ENCODE measurements around the gene TANGO2. TPM values are rescaled to one million over a fixed set of nuclear protein-coding genes. Genes with fewer than 3 reads are reported as not detected.

The TANGO2 gene
- polyA plus RNA-seq, 1 of the 3 experiments (the other 2 are of a cell fraction), result 20.7 TPM

DNA sequence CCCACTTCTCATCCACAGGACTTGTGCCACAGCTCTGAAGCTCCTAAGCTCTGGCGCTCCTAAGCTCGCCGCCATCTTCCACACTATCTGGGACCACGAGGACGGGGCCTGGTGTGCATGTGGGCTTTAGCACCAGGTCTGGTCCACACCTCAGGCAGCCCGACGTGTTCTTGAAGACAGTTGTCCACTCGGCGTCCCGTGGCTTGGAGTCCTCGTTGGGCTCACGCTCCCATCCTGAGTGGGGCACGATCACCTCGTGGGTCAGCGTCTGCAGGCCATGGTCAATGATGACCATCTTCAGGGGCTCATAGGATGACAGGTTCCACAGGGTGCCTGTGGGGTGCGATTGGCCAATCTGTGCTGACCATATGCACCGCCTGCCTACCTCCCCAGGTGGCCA, 42.2 kb upstream of the TANGO2 start (continued):
- no peak for TF ChIP-seq YY1 (IDR thresholded peaks at IDR 0.05; ENCODE audit: low read depth)
- no peak for TF ChIP-seq EP300 (IDR thresholded peaks at IDR 0.05; ENCODE audit: borderline replicate concordance in 1 of 2, low read depth in 1 of 2, low read length in 1 of 2)
- TF ChIP-seq MXI1 (IDR thresholded peaks at IDR 0.05; ENCODE audit: low read depth, low read length), result no peak

DNA sequence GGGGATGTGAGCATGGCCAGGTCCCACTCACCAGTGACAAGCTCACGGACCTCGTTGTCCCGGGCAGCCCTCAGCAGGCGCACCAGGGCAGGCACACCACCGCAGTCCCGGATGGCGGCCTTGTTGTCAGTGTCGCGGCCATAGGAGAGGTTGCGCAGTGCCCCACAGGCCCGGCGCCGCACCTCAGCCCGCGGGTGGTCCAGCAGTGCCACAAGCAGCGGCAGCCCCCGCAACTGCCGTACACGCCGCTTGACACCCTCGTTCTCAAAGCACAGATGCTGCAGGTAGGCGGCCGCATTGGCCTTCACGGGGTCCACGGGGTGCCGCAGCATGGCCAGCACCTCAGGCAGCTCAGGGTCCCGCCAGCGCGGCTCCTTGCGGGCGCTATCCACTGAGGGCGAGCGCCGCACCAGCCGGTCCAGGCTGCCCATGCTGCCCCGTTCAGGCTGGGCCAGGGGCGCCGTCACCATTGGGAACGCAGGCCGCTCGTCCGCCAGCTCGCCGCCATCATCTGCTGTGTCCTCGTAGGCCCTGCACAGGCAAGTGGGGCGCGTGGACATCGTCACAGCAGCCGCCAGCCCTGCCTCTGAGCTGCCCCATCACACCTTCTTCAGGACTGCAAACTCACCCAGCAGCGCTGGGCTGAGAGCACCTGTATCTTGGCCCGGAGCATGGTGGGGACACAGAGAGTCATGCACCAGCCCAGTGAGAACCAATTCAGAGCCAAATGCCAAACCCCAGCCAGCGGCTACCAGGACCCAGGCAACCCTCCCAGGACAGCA, 41.0 kb upstream of the TANGO2 start:
- Histone ChIP-seq H3F3A (replicated peaks; ENCODE audit: insufficient read depth) (no peaks in the 10 kb centered on the region), H2AFZ (ENCODE audit: low read depth) (no peak overlapping the region), H3K27me3 (ENCODE audit: insufficient read depth) (no peaks in the 10 kb centered on the region), H3K4me3 (ENCODE audit: low read depth in 2 of 2, low read length in 1 of 2) (no peak overlapping the region), H3K9me2 (no peaks in the 10 kb centered on the region), H3K9ac (no peak overlapping the region), H3K36me3 (replicated peaks in 1 of 2; ENCODE audit: control insufficient read depth in 1 of 2, insufficient read depth in 2 of 2, low read length in 1 of 2) (peaks cover 0 to 45% of the 10 kb centered on the region in 2 experiments), H4K20me1 (ENCODE audit: insufficient read depth) (peaks cover 8% of the 10 kb centered on the region), H3K4me1 (ENCODE audit: control insufficient read depth in 1 of 2, insufficient read depth in 2 of 2, low read depth in 1 of 2, low read length in 1 of 2) (peaks cover 17 to 39% of the 10 kb centered on the region in 2 experiments; a peak in 3 of 4 replicates), H3K79me2 (ENCODE audit: insufficient read depth) (peaks cover 13% of the 10 kb centered on the region; the same call in 1 of the 2 replicates), H3K4me2 (no peak overlapping the region), H3K9me3 (no peaks in the 10 kb centered on the region), H3K27ac (ENCODE audit: low read depth in 2 of 2, low read length in 1 of 2) (no peak overlapping the region)
- WGBS (ENCODE audit: low lambda C conversion rate), result 91% methylated on average over 7 of the region's 52 CpGs
- CTCF ChIA-PET, result interaction anchor here (4.0 to 16.4 kb wide), 2 partner anchors 9 to 32 kb away, joined by 24 to 224 read pairs; no protein-coding TSS in a partner anchor
- POLR2A ChIA-PET, result no interaction called here
- no peak for DNase-seq
- TF ChIP-seq, protein P1, sequence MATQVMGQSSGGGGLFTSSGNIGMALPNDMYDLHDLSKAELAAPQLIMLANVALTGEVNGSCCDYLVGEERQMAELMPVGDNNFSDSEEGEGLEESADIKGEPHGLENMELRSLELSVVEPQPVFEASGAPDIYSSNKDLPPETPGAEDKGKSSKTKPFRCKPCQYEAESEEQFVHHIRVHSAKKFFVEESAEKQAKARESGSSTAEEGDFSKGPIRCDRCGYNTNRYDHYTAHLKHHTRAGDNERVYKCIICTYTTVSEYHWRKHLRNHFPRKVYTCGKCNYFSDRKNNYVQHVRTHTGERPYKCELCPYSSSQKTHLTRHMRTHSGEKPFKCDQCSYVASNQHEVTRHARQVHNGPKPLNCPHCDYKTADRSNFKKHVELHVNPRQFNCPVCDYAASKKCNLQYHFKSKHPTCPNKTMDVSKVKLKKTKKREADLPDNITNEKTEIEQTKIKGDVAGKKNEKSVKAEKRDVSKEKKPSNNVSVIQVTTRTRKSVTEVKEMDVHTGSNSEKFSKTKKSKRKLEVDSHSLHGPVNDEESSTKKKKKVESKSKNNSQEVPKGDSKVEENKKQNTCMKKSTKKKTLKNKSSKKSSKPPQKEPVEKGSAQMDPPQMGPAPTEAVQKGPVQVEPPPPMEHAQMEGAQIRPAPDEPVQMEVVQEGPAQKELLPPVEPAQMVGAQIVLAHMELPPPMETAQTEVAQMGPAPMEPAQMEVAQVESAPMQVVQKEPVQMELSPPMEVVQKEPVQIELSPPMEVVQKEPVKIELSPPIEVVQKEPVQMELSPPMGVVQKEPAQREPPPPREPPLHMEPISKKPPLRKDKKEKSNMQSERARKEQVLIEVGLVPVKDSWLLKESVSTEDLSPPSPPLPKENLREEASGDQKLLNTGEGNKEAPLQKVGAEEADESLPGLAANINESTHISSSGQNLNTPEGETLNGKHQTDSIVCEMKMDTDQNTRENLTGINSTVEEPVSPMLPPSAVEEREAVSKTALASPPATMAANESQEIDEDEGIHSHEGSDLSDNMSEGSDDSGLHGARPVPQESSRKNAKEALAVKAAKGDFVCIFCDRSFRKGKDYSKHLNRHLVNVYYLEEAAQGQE (IDR thresholded peaks at IDR 0.05; ENCODE audit: low read depth, low read length), result no peak
- TF ChIP-seq FOXM1 (IDR thresholded peaks at IDR 0.05; ENCODE audit: low read depth) (no peak), RFX5 (IDR thresholded peaks at IDR 0.05; ENCODE audit: low read length) (no peak), EP300 (IDR thresholded peaks at IDR 0.05; ENCODE audit: borderline replicate concordance in 1 of 2, low read depth in 1 of 2, low read length in 1 of 2) (no peak), TEAD4 (IDR thresholded peaks at IDR 0.05; ENCODE audit: borderline replicate concordance, insufficient read depth) (no peak), POLR2AphosphoS5 (IDR thresholded peaks at IDR 0.05; ENCODE audit: low read depth, low read length) (no peak), SIN3A (IDR thresholded peaks at IDR 0.05; ENCODE audit: borderline replicate concordance, low read depth, low read length) (no peak), MEF2A (IDR thresholded peaks at IDR 0.05; ENCODE audit: borderline replicate concordance, low read depth) (no peak), RXRA (IDR thresholded peaks at IDR 0.05; ENCODE audit: borderline replicate concordance, low read depth) (no peak), NFIC (IDR thresholded peaks at IDR 0.05; ENCODE audit: borderline replicate concordance) (no peak), RCOR1 (IDR thresholded peaks at IDR 0.05; ENCODE audit: low read length) (no peak), FOSL2 (IDR thresholded peaks at IDR 0.05; ENCODE audit: borderline replicate concordance, low read depth) (no peak), SMC3 (IDR thresholded peaks at IDR 0.05; ENCODE audit: low read depth, low read length) (no peak), GABPA (IDR thresholded peaks at IDR 0.05; ENCODE audit: low read depth) (no peak), NRF1 (IDR thresholded peaks at IDR 0.05; ENCODE audit: low read depth, low read length) (no peak)
- TF ChIP-seq, protein P2, sequence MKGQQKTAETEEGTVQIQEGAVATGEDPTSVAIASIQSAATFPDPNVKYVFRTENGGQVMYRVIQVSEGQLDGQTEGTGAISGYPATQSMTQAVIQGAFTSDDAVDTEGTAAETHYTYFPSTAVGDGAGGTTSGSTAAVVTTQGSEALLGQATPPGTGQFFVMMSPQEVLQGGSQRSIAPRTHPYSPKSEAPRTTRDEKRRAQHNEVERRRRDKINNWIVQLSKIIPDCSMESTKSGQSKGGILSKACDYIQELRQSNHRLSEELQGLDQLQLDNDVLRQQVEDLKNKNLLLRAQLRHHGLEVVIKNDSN (IDR thresholded peaks at IDR 0.05; ENCODE audit: borderline replicate concordance, low read depth), result no peak
- TF ChIP-seq, protein P3, sequence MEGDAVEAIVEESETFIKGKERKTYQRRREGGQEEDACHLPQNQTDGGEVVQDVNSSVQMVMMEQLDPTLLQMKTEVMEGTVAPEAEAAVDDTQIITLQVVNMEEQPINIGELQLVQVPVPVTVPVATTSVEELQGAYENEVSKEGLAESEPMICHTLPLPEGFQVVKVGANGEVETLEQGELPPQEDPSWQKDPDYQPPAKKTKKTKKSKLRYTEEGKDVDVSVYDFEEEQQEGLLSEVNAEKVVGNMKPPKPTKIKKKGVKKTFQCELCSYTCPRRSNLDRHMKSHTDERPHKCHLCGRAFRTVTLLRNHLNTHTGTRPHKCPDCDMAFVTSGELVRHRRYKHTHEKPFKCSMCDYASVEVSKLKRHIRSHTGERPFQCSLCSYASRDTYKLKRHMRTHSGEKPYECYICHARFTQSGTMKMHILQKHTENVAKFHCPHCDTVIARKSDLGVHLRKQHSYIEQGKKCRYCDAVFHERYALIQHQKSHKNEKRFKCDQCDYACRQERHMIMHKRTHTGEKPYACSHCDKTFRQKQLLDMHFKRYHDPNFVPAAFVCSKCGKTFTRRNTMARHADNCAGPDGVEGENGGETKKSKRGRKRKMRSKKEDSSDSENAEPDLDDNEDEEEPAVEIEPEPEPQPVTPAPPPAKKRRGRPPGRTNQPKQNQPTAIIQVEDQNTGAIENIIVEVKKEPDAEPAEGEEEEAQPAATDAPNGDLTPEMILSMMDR (IDR thresholded peaks at IDR 0.05), result no peak
